GM19193 (cell line): ENCODE data around the gene AFG1L.

Experiments
- POLR2A ChIP-seq: IDR thresholded peaks from 4 replicates; pipeline ENCODE4 v1.6.1; 2011; ENCODE audit not compliant: insufficient read depth, insufficient read length; ENCODE audit errors: extremely low read depth

AFG1L gene

GRCh38 chr6:108421366-108421765, 126.5 kb downstream of the AFG1L start:
- TF ChIP-seq POLR2A, result no peak

- no peak for TF ChIP-seq POLR2A
These were observed 129.3 kb downstream of the AFG1L start for GRCh38 chr6:108423982-108424705.

GRCh38 chr6:108425428-108425827, 130.6 kb downstream of the AFG1L start:
- TF ChIP-seq POLR2A, result no peak

DNA sequence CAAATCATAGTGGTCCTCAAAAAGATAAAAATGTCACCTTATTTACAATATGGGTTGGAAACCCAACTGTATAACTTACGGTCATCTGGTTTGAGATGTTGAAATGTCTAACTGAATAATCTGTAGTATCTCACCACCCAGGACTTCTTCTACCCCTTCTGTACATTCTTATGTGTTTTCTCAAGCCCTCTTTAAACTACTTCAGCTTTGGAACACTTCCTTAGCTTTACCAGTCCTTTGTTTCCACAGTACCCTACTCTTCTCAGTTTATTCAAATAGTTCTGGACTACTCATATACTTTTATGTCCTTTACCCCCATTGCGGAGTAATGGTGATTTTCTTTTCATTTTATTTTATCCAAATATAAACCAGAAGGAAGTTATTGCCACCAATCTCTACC, 137.3 kb downstream of the AFG1L start:
- no peak for TF ChIP-seq POLR2A

- TF ChIP-seq POLR2A, result no peak
These were observed 137.9 kb downstream of the AFG1L start for GRCh38 chr6:108432792-108433191.

- no peak for TF ChIP-seq POLR2A
These were observed 139.4 kb downstream of the AFG1L start for GRCh38 chr6:108434222-108434621.

DNA sequence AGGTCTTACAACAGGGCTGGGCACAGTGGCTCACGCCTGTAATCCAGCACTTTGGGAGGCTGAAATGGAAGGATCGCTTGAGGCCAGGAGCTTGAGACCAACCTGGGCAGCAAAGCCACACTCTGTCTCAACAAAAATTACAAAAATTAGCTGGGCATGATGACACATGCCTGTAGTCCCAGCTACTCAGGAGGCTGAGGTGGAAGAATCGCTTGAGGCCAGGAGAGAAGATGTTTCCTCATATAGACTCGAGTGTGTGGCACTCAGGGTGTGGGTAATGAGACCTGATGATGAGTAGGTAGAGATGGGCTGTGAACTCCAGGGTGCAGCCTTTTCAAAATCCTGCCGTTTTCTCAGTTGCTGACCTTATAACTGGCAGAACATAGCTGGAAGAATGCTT, 140.5 kb downstream of the AFG1L start:
- no peak for TF ChIP-seq POLR2A

DNA sequence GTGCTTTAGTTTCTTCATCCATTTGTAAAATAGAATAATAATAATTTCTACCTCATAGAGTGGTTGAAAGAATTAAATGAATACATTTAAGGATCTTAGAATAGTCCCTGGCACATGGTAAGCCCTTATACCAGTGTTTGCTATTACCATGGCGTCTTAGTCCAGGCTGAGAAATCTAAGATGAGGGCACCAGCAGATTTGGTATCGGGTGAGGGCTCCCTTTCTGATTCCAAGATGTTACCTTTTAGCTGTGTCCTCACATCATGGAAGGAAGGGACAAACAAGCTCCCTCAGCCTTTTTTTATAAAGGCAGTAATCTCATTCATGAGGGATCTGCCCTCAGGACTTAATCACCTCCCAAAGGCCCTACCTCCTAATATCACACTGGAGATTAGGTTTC, 141.9 kb downstream of the AFG1L start:
- no peak for TF ChIP-seq POLR2A

GRCh38 chr6:108437821-108438220, 143.0 kb downstream of the AFG1L start:
- TF ChIP-seq POLR2A, result no peak

GRCh38 chr6:108438918-108439317, 144.1 kb downstream of the AFG1L start:
- TF ChIP-seq POLR2A, result no peak

DNA sequence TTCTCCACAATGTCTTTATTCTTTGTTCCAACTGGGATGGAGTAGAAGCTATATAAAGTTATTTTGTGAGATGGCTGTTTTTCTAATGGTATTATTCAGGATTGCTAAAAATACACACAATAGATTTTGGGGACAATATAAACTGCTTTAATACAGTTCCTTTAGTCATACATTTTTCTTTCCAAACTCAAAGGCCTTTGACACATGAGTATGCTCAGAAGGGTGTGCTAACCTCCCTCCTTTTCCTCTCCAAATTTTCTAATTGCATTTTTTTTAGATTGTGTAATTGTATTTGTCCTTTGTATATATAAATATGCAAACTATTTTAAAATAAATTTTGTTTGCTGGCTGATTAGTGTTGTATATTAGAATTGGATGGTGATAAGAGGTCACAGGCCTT, 146.3 kb downstream of the AFG1L start:
- TF ChIP-seq POLR2A, result no peak

- no peak for TF ChIP-seq POLR2A
These were observed 148.1 kb downstream of the AFG1L start for GRCh38 chr6:108442770-108443520.

GRCh38 chr6:108446629-108447150, 151.8 kb downstream of the AFG1L start:
- TF ChIP-seq POLR2A, result no peak

DNA sequence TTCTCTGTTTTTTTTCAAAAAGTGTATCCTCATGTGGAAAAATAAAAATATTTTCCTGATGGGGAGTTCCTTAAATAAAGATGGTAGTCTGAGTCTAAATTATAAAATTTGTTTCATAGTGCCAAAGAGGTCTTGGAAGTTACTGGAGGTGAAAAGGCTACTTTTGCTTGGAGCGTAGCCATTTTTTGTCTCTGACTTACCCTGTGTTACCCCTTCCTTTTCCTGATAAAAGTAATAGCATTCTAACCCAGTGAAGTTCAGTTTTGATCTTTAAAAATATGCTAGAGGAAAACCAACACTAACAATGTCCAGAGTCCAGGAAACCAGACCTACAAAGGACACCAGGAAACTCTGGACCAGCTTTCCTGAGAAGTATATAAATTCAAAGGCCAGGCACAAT, 153.6 kb downstream of the AFG1L start:
- no peak for TF ChIP-seq POLR2A

GRCh38 chr6:108451816-108452215, 157.0 kb downstream of the AFG1L start:
- no peak for TF ChIP-seq POLR2A

DNA sequence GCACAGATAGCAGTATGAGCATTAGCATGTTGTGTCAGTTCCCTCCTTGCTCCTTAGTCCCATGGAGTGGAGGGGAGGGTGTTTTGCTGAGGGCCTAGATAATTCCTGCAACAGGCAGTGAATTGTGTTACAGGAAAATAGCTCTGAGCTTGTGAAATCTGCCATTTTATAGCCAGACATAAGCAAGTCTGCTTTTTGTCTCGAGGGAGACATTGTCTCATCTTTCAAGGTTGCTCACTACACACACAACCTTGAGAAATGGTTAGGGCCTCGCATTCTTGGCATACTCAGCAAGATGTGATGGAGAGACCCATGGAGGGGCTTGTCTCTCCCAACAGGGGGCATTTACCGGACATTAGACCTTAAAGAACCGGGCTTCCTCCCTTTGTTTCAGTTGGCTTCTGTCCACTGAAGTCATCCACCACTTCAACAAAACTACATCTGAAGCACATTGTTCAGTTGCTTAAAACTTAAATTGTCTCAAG, 157.9 kb downstream of the AFG1L start:
- TF ChIP-seq POLR2A, result no peak
